Esophagus muscularis mucosa (tissue), 4 donors: Measurements from ENCODE around the gene C17orf107. TPM values are rescaled to one million over a fixed set of nuclear protein-coding genes. Genes with fewer than 3 reads are reported as not detected.

Experiments
- DNase-seq: peaks from one replicate; pipeline ENCODE4 v3.0.0-alpha.2; 2017; ENCODE audit errors: extremely low spot score
- H3K27ac ChIP-seq, 4 donors: fragments of 200-600 bp; sonication (generic); replicated peaks in 1 of 4; 1 replicate in 3 of 4; 2 replicates in 1 of 4; pipeline ENCODE4 v1.5.1; 2016 to 2019; ENCODE audit warnings: mild to moderate bottlenecking in 1 of 4
- H3K27me3 ChIP-seq, 4 donors: fragments of 200-600 bp; sonication (generic); one replicate each; pipeline versions ENCODE4 v1.5.1 to v1.6.0; 2016 to 2019
- H3K36me3 ChIP-seq, 4 donors: fragments of 200-600 bp; sonication (generic); one replicate each; pipeline ENCODE4 v1.5.1; 2016 to 2019
- H3K4me1 ChIP-seq, 4 donors: fragments of 200-600 bp; sonication (generic); one replicate each; pipeline ENCODE4 v1.5.1; 2016 to 2019
- H3K4me3 ChIP-seq, 4 donors: fragments of 200-600 bp; sonication (generic); 1 replicate in 2 of 4; 2 replicates in 2 of 4; pipeline ENCODE4 v1.5.1; 2016 to 2019; ENCODE audit warnings: mild to moderate bottlenecking in 4 of 4, moderate library complexity in 1 of 4
- H3K9me3 ChIP-seq, 4 donors: fragments of 200-600 bp; sonication (generic); 1 replicate in 3 of 4; 2 replicates in 1 of 4; pipeline ENCODE4 v1.5.1; 2016 to 2019
- EP300 ChIP-seq: sonication (generic); formaldehyde crosslinking; IDR thresholded peaks from one replicate; pipeline ENCODE4 v1.6.1; 2017; ENCODE audit warnings: antibody characterized with exemption
- POLR2A ChIP-seq: fragments of 450-650 bp; IDR thresholded peaks from one replicate; pipeline ENCODE4 v1.6.1; 2017; ENCODE audit warnings: antibody characterized with exemption, moderate library complexity, mild to moderate bottlenecking, low read depth
- POLR2AphosphoS5 ChIP-seq, 2 donors: sonication (generic); formaldehyde crosslinking; IDR thresholded peaks; one replicate each; pipeline ENCODE4 v1.6.1; 2017; ENCODE audit warnings: antibody characterized with exemption in 2 of 2
- WGBS: methylation state at CpG from one replicate; pipeline ENCODE4 v1.1.5; 2018; 5-methylcytosine and 5-hydroxymethylcytosine counted together
- intact Hi-C: fragments of 100-400 bp; cut with DNase I; formaldehyde crosslinking; loops from one replicate; pipeline ENCODE4 v1.15.1; 2023
- total RNA-seq, 4 donors: library from RNA; depleted of rRNA; stranded (reverse); fragments of >200 nt; gene quantifications; one replicate each; pipeline versions ENCODE4 v1.1.0 to v1.2.1, GENCODE V29; 2016
- TF ChIP-seq, protein P1 (sequence below), 3 experiments: fragments of 200-600 bp in 2 of 3; fragments of 450-650 bp in 1 of 3; sonication (generic) in 2 of 3; IDR thresholded peaks; one replicate each; pipeline ENCODE4 v1.5.1; 2017 to 2019; ENCODE audit warnings: antibody characterized with exemption in 3 of 3, mild to moderate bottlenecking in 2 of 3, moderate library complexity in 1 of 3

The C17orf107 gene
- total RNA-seq, 4 donors from 2014 or later = 0.32 to 1.5 (median 0.88) TPM

DNA sequence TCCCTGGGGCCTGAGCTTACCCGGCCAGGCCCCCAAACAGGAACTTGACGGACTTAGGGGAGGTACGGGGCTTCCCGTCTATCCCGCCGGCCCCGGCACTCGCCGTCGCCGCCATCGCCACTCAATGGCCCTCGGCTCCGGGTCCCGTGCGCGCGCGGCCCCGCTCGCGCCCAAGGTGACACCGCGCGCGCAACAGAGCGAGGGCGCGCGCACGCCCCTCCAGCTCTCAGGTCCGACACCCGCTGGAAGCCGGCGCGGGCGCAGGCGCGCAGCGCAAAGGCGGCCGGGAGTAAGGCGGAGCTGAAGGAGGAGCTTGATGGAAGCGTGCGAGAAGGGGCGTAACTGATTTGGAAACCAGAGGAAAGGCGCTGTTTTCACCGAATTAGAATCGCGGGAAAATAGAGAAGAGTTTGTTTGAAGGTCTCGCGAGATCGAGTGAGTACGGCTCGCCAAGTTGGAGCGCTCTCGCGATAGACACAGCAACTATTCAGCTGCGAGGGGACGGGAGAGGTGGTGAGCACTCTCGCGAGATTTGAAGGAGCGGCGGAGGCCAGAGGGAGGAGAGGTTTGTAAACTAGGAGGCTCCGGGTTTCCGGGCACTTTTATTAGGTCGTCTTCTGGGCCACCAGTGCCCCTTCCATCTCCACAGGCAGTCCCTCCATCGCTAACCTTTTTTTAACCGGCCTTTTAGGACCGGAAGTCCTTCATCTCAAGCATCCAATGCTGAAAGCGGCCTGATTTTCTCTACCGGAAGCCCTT, 40.6 kb downstream of the C17orf107 start, which contains the start of the genes RNF167 and SLC25A11:
RNF167 (plus strand) TSS at position 473 of the 759 bp plus-strand sequence. CDS start 642 bp downstream, outside the sequence.
SLC25A11 (minus strand) TSS at position 251 of the 759 bp plus-strand sequence; CDS start at position 115, 136 bp downstream.
- peaks cover 36 to 69% (median 62%) of the 10 kb centered on the region in 4 donors for H3K4me1 ChIP-seq
- peaks cover 30 to 63% (median 55%) of the 10 kb centered on the region in 4 donors for H3K36me3 ChIP-seq
- H3K4me3 ChIP-seq = peak within 1 kb of the TSS; percentile 77 to 87 (median 78)
- H3K27ac ChIP-seq = peak within 1 kb of the TSS; percentile 91 to 97 (median 94)
- no peaks in the 10 kb centered on the region for H3K9me3 ChIP-seq
- no peaks in the 10 kb centered on the region for H3K27me3 ChIP-seq
- TF ChIP-seq POLR2AphosphoS5 (IDR thresholded peaks at IDR 0.05) = peak; percentile 73 to 93
- TF ChIP-seq POLR2A = peak; percentile 56
- TF ChIP-seq, protein P1, sequence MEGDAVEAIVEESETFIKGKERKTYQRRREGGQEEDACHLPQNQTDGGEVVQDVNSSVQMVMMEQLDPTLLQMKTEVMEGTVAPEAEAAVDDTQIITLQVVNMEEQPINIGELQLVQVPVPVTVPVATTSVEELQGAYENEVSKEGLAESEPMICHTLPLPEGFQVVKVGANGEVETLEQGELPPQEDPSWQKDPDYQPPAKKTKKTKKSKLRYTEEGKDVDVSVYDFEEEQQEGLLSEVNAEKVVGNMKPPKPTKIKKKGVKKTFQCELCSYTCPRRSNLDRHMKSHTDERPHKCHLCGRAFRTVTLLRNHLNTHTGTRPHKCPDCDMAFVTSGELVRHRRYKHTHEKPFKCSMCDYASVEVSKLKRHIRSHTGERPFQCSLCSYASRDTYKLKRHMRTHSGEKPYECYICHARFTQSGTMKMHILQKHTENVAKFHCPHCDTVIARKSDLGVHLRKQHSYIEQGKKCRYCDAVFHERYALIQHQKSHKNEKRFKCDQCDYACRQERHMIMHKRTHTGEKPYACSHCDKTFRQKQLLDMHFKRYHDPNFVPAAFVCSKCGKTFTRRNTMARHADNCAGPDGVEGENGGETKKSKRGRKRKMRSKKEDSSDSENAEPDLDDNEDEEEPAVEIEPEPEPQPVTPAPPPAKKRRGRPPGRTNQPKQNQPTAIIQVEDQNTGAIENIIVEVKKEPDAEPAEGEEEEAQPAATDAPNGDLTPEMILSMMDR (IDR thresholded peaks at IDR 0.05) = peak in 1 of 3 experiments; percentile 33
- no peak for TF ChIP-seq EP300
- under 1% methylated on average over 53 of the region's 72 CpGs for WGBS
- DNase-seq = peak; percentile 99
- intact Hi-C loops = loop anchor here (5.0 kb wide), 1 partner anchor 47 kb away; the partner anchor contains the start of gene CAMTA2

DNA sequence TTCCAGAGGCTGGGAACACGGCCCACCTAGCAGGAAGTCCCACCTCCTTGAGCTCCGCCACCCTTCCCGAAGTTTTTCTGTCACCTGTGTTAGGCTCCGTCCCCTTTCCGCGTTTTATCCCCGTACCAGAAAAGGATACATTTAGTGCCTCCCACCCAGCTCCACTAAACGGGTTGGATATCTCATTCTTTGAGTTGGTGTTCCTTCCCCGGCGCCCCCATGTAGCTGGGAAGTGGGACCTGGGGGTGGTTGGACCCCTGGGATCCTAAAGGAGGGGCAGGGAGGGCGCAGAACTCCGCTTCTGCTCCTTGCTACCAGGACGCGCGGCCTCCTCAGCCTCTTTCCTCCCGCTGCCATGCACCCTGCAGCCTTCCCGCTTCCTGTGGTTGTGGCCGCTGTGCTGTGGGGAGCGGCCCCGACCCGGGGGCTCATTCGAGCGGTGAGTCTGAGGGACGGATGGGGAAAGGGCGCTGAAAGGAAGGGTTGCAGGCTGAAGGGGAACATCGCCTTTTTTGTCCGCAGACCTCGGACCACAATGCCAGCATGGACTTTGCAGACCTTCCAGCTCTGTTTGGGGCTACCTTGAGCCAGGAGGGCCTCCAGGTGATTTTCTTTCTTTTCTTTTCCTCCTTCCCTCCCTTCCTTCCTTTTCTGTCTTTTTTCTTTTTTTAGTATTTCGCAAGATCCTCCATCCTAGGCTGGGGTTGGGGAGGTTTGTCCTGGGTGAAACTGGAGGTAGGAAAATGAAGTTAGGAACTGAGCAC, 41.4 kb downstream of the C17orf107 start:
- TF ChIP-seq, protein P1 (IDR thresholded peaks at IDR 0.05) = no peak
- TF ChIP-seq EP300 (no peak), POLR2A (no peak), POLR2AphosphoS5 (IDR thresholded peaks at IDR 0.05) (no peak)
- intact Hi-C loops = no loop called here
- H3K4me1 ChIP-seq = peaks cover 44 to 76% (median 70%) of the 10 kb centered on the region in 4 donors
- WGBS = under 1% methylated on average over 29 of the region's 29 CpGs
- H3K4me3 ChIP-seq = peak overlapping the region; percentile 77 to 87 (median 78)
- H3K27me3 ChIP-seq = no peaks in the 10 kb centered on the region
- no peak for DNase-seq
- H3K9me3 ChIP-seq = no peaks in the 10 kb centered on the region
- peak overlapping the region; percentile 91 to 97 (median 94) for H3K27ac ChIP-seq
- peaks cover 30 to 68% (median 62%) of the 10 kb centered on the region in 4 donors for H3K36me3 ChIP-seq

DNA sequence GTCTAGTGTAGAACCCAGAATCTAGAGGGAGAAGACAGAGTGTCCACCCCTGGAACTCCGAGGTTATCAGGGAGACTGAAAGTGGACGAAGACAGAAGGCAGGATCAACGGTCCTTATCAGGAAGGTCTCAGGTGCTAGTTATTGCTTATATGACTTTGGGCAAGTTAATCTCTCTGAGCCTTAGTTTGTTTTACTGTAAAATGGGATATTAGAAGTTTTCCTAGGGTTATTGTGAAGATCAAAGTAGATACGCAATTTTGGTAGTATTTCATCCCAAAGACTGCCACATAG, 41.9 kb downstream of the C17orf107 start:
- Histone ChIP-seq H3K36me3 (peaks cover 30 to 68% (median 64%) of the 10 kb centered on the region in 4 donors), H3K27me3 (no peaks in the 10 kb centered on the region), H3K4me3 (peak overlapping the region; percentile 77 to 87 (median 78)), H3K4me1 (peaks cover 49 to 82% (median 75%) of the 10 kb centered on the region in 4 donors), H3K9me3 (no peaks in the 10 kb centered on the region), H3K27ac (peak overlapping the region; percentile 91 to 97 (median 94))
- no peak for DNase-seq
- TF ChIP-seq POLR2A = no peak
- 63% methylated on average over 4 of the region's 4 CpGs for whole genome bisulfite sequencing
- intact Hi-C loops = no loop called here

DNA sequence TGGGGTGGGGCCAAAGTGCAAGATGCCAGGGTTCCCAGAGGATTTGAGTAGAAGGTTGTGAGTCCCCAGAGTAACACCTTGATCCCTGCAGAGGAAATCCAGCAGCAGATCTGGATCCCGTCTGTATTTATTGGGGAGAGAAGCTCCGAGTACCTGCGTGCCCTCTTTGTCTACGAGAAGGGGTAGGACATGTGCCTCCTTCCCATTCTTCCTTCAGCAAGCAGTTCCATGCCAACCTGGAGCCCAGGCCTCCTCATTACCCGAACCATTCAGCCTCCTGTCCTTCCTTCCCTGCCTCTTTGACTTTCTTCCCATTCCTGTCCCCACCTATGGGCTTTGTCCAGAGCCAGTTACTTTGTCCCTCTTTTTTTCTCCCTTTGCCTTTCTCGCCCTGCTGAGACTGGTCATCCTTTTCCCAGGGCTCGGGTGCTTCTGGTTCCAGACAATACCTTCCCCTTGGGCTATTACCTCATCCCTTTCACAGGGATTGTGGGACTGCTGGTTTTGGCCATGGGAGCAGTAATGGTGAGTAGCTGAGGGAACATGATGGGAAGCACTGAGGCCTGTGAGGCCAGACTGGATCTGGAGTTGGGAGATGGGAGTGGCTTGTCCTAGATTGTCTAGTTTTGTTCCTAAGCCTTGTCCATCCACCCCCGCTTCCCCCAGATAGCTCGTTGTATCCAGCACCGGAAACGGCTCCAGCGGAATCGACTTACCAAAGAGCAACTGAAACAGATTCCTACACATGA, 43.6 kb downstream of the C17orf107 start:
- Histone ChIP-seq H3K27ac (peak overlapping the region in 3 of 4 donors; percentile 94 to 99 (median 97)), H3K4me1 (peaks cover 52 to 85% (median 77%) of the 10 kb centered on the region in 4 donors), H3K9me3 (no peaks in the 10 kb centered on the region), H3K4me3 (no peak overlapping the region), H3K36me3 (peaks cover 21 to 59% (median 55%) of the 10 kb centered on the region in 4 donors), H3K27me3 (no peaks in the 10 kb centered on the region)
- intact Hi-C loops = no loop called here
- TF ChIP-seq POLR2A (no peak), POLR2AphosphoS5 (IDR thresholded peaks at IDR 0.05) (no peak), EP300 (no peak)
- TF ChIP-seq, protein P1 (IDR thresholded peaks at IDR 0.05) = no peak
- 64% methylated on average over 13 of the region's 13 CpGs for WGBS
- no peak for DNase-seq
